HepG2 (cell line): Measurements from ENCODE around the gene TMED6. TPM values are rescaled to one million over a fixed set of nuclear protein-coding genes. Genes with fewer than 3 reads are reported as not detected.
A peak's percentile ranks its signal among the peaks of the same experiment; 100 is the strongest.

Experiments
- AHDC1 ChIP-seq: sonication (generic); formaldehyde crosslinking; IDR thresholded peaks from 2 replicates; pipeline ENCODE4 v1.5.1; 2020; ENCODE audit warnings: mild to moderate bottlenecking, missing genetic modification reagents, borderline replicate concordance
- ELF1 ChIP-seq: sonication (generic); formaldehyde crosslinking; IDR thresholded peaks from 2 replicates; pipeline ENCODE4 v1.4.0; 2020; ENCODE audit warnings: missing genetic modification reagents
- GZF1 ChIP-seq: sonication (generic); formaldehyde crosslinking; IDR thresholded peaks from 2 replicates; pipeline ENCODE4 v1.5.1; 2020; ENCODE audit warnings: mild to moderate bottlenecking, missing genetic modification reagents
- IKZF5 ChIP-seq: IDR thresholded peaks from 2 replicates; pipeline ENCODE4 v1.6.1; 2018; ENCODE audit warnings: missing genetic modification reagents, mild to moderate bottlenecking, missing compliant biosample characterization
- KLF11 ChIP-seq: IDR thresholded peaks from 2 replicates; pipeline ENCODE4 v1.6.1; 2016; ENCODE audit warnings: missing compliant biosample characterization
- MLX ChIP-seq: IDR thresholded peaks from 2 replicates; pipeline ENCODE4 v1.6.1; 2016
- SKI ChIP-seq: fragments of 450-650 bp; IDR thresholded peaks from one replicate; pipeline ENCODE4 v1.6.1; 2018; ENCODE audit warnings: mild to moderate bottlenecking; ENCODE audit not compliant: partially characterized antibody
- TFDP1 ChIP-seq: IDR thresholded peaks from 2 replicates; pipeline ENCODE4 v1.6.1; 2016; ENCODE audit warnings: missing compliant biosample characterization, missing genetic modification reagents, borderline replicate concordance
- ZNF121 ChIP-seq: sonication (generic); formaldehyde crosslinking; IDR thresholded peaks from 2 replicates; pipeline ENCODE4 v1.5.0; 2020; ENCODE audit warnings: mild to moderate bottlenecking, missing genetic modification reagents
- ZNF567 ChIP-seq: sonication (generic); formaldehyde crosslinking; IDR thresholded peaks from 2 replicates; pipeline ENCODE4 v1.8.1; 2023; ENCODE audit warnings: mild to moderate bottlenecking, missing genetic modification reagents, borderline replicate concordance
- ZNF761 ChIP-seq: sonication (generic); formaldehyde crosslinking; conservative IDR thresholded peaks from 2 replicates; pipeline ENCODE4 v1.4.0; 2020; ENCODE audit warnings: mild to moderate bottlenecking, missing genetic modification reagents
- ZNF770 ChIP-seq: sonication (generic); formaldehyde crosslinking; IDR thresholded peaks from 2 replicates; pipeline ENCODE4 v1.5.0; 2020; ENCODE audit warnings: mild to moderate bottlenecking, missing genetic modification reagents
- ZSCAN9 ChIP-seq: IDR thresholded peaks from 2 replicates; pipeline ENCODE4 v1.6.1; 2016; ENCODE audit warnings: borderline replicate concordance
- polyA plus RNA-seq, 8 experiments: library from polyadenylated mRNA; depleted of rRNA in 3 of 8; stranded (reverse) in 7 of 8; unstranded in 1 of 8; fragments of >200 nt; fragmentation: Illumina TruSeq in 4 of 8; extraction: Trizol in 4 of 8; gene quantifications; 2 replicates each; pipeline versions ENCODE4 v1.2.1 to v1.2.3, GENCODE V29; 2011 to 2016; ENCODE audit warnings: low read depth in 4 of 8, missing spikeins in 1 of 8, mixed read lengths in 1 of 8; ENCODE audit not compliant: insufficient read depth in 1 of 8
- total RNA-seq, 5 experiments: library from RNA; depleted of rRNA; stranded (reverse); fragments of >200 nt; fragmentation: Illumina TruSeq; extraction: Trizol; gene quantifications; 2 replicates each; pipeline ENCODE4 v1.2.3, GENCODE V29; 2016; ENCODE audit warnings: low read depth in 1 of 5
- TF ChIP-seq, protein P1 (sequence below): sonication (generic); formaldehyde crosslinking; IDR thresholded peaks from 2 replicates; pipeline ENCODE4 v1.8.0; 2022; ENCODE audit warnings: missing genetic modification reagents, mild to moderate bottlenecking, borderline replicate concordance

Gene TMED6
- total and polyA plus RNA-seq, 2 of the 13 experiments (the other 11 are each of a cell fraction or from before 2014, with no cell fraction given) = 9.8 to 14.4 TPM

DNA sequence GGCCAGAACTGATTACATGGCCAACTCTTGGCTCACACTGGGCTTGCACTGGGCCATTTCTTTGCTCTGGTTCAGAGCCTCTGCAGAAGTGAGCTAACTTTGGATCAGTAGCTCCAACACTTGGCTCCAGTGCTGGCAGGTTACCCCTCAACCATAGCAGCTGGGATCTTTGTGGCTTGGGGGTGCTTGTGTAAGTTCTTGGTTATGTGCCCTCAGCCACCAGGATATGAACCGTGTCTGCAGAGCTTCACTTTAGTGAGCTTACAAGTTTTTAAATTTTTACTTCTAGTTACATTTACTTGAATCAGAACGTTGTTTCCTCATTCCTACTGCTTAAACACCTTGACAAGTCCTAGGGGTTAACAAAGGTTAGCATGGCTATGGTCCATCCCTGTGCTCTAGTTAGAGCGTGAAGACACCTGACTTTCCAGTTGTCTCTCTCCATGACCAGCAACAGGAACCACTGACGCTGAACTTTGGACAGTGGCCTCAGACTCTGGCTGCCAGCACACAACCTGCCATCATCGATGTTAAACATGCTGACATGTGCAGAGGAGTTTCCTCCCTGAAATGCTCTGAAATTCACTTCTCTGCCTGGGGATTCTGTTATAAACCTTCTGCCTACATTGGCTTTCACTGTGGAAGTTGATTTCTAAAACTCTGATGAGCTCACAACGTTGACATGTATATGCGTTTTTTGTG is 25.3 kb downstream of the TMED6 start (continued):
- TF ChIP-seq AHDC1 (CRISPR knock-in tag) = no peak
- TF ChIP-seq SKI = no peak
- no peak for TF ChIP-seq ZNF121
- TF ChIP-seq, protein P1, sequence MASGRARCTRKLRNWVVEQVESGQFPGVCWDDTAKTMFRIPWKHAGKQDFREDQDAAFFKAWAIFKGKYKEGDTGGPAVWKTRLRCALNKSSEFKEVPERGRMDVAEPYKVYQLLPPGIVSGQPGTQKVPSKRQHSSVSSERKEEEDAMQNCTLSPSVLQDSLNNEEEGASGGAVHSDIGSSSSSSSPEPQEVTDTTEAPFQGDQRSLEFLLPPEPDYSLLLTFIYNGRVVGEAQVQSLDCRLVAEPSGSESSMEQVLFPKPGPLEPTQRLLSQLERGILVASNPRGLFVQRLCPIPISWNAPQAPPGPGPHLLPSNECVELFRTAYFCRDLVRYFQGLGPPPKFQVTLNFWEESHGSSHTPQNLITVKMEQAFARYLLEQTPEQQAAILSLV (CRISPR knock-in tag) = no peak; the same call in 1 of the 2 replicates
- TF ChIP-seq ZSCAN9 (CRISPR knock-in tag) = peak; percentile 56; the same call in 1 of the 2 replicates
- 0 out of 2 replicates have a peak, but pooled peaks have one; percentile 17 for TF ChIP-seq ZNF770 (CRISPR knock-in tag)
- no peak; the same call in 1 of the 2 replicates for TF ChIP-seq ELF1
- no peak for TF ChIP-seq KLF11 (CRISPR knock-in tag)
- TF ChIP-seq ZNF761 (CRISPR knock-in tag) = 0 out of 2 replicates have a peak, but pooled peaks have one; percentile 50
- no peak for TF ChIP-seq GZF1
- TF ChIP-seq MLX (CRISPR knock-in tag) = no peak
- peak; percentile 76; the same call in 1 of the 2 replicates for TF ChIP-seq TFDP1 (CRISPR knock-in tag)
- peak; percentile 96 for TF ChIP-seq IKZF5 (CRISPR knock-in tag)
- no peak for TF ChIP-seq ZNF567 (CRISPR knock-in tag)
